Keratinocyte (primary cell): Measurements from ENCODE around the gene STAC. TPM values are rescaled to one million over a fixed set of nuclear protein-coding genes. Genes with fewer than 3 reads are reported as not detected.

ENCODE experiments used
- DNase-seq: peaks from one replicate; pipeline ENCODE4 v3.0.0-alpha.2; 2011; ENCODE audit warnings: low read depth, missing footprints, low spot score
- FAIRE-seq: peaks from 2 replicates; lab custom pipeline; 2011; peaks lifted over from hg19 to GRCh38; lab: Jason Lieb, UNC
- H2AFZ ChIP-seq: 2 replicates; pipeline ENCODE4 v1.6.0; 2012; ENCODE audit warnings: low read length, control low read depth, inconsistent platforms; ENCODE audit not compliant: control insufficient read depth
- H3K27ac ChIP-seq: 2 replicates; pipeline ENCODE4 v1.5.1; 2011; ENCODE audit warnings: low read length; ENCODE audit not compliant: control insufficient read depth, insufficient read depth
- H3K27me3 ChIP-seq: 3 replicates; pipeline ENCODE4 v1.6.0; 2011; ENCODE audit warnings: low read length; ENCODE audit not compliant: control insufficient read depth, insufficient read depth; ENCODE audit errors: extremely low read depth
- H3K36me3 ChIP-seq, 2 experiments: 2 replicates in 1 of 2; 3 replicates in 1 of 2; pipeline ENCODE4 v1.5.1; 2011; ENCODE audit warnings: low read length in 2 of 2, mild to moderate bottlenecking in 1 of 2; ENCODE audit not compliant: control insufficient read depth in 2 of 2, insufficient read depth in 2 of 2; ENCODE audit errors: extremely low read depth in 1 of 2
- H3K4me1 ChIP-seq: 3 replicates; pipeline ENCODE4 v1.5.1; 2011; ENCODE audit warnings: low read length; ENCODE audit not compliant: control insufficient read depth, insufficient read depth; ENCODE audit errors: extremely low read depth
- H3K4me2 ChIP-seq: 3 replicates; pipeline ENCODE4 v1.6.0; 2011; ENCODE audit warnings: low read depth, low read length; ENCODE audit not compliant: control insufficient read depth, insufficient read depth; ENCODE audit errors: extremely low read depth
- H3K4me3 ChIP-seq, 3 experiments: fragments of 200-600 bp in 1 of 3; sonication (generic) in 1 of 3; 2 replicates in 2 of 3; 3 replicates in 1 of 3; pipeline ENCODE4 v1.5.1; 2011 to 2016; ENCODE audit warnings: low read length in 3 of 3, mild to moderate bottlenecking in 3 of 3, control low read depth in 2 of 3, inconsistent platforms in 1 of 3, low read depth in 1 of 3, mixed read lengths in 1 of 3, mixed run types in 1 of 3, moderate library complexity in 1 of 3; ENCODE audit not compliant: control insufficient read depth in 2 of 3, insufficient read depth in 2 of 3; ENCODE audit errors: extremely low read depth in 1 of 3
- H3K79me2 ChIP-seq: 2 replicates; pipeline ENCODE4 v1.6.0; 2012; ENCODE audit warnings: low read length; ENCODE audit not compliant: control insufficient read depth, insufficient read depth
- H3K9ac ChIP-seq: 3 replicates; pipeline ENCODE4 v1.6.0; 2011; ENCODE audit warnings: low read length; ENCODE audit not compliant: control insufficient read depth, insufficient read depth; ENCODE audit errors: extremely low read depth
- H3K9me1 ChIP-seq: 3 replicates; pipeline ENCODE4 v1.6.0; 2011; ENCODE audit warnings: low read length; ENCODE audit not compliant: control insufficient read depth, insufficient read depth; ENCODE audit errors: extremely low read depth
- H3K9me3 ChIP-seq: 2 replicates; pipeline ENCODE4 v1.5.1; 2012; ENCODE audit warnings: low read depth, low read length; ENCODE audit not compliant: control insufficient read depth
- H4K20me1 ChIP-seq: 3 replicates; pipeline ENCODE4 v1.6.0; 2011; ENCODE audit warnings: low read length; ENCODE audit not compliant: control insufficient read depth, insufficient read depth; ENCODE audit errors: extremely low read depth
- CTCF ChIP-seq, 3 experiments: IDR thresholded peaks in 1 of 3; conservative IDR thresholded peaks in 1 of 3; optimal IDR thresholded peaks in 1 of 3; 2 replicates in 2 of 3; 3 replicates in 1 of 3; pipeline versions ENCODE3 to v1.5.1; 2011; ENCODE audit warnings: low read length in 3 of 3, mild to moderate bottlenecking in 3 of 3, moderate library complexity in 2 of 3, control low read depth in 1 of 3, inconsistent platforms in 1 of 3; ENCODE audit not compliant: insufficient read depth in 2 of 3; ENCODE audit errors: extremely low read depth in 1 of 3
- EZH2 ChIP-seq: IDR thresholded peaks from one replicate; pipeline ENCODE4 v1.6.1; 2012; ENCODE audit warnings: inconsistent platforms, mild to moderate bottlenecking, low read length, moderate library complexity
- dilution Hi-C: fragments of 300-500 bp; cut with MboI; formaldehyde crosslinking; loops from one replicate; pipeline ENCODE4 v1.7.0; 2020; ENCODE audit warnings: low sequenced_read_pairs; ENCODE audit not compliant: extremely low pct_ligation_motif_present
- polyA plus RNA-seq, 5 experiments: library from polyadenylated mRNA; depleted of rRNA in 3 of 5; stranded (reverse) in 3 of 5; stranded (forward) in 1 of 5; unstranded in 1 of 5; fragments of >200 nt; gene quantifications; 1 replicate in 1 of 5; 2 replicates in 3 of 5; 3 replicates in 1 of 5; pipeline versions ENCODE4 v1.2.1 to v1.2.3, GENCODE V29; 2011 to 2012; ENCODE audit warnings: missing spikeins in 2 of 5, low read depth in 1 of 5, low replicate concordance in 1 of 5

STAC gene
- polyA plus RNA-seq, 1 donor (not counting 4 experiments of a cell fraction or from before 2014, with no cell fraction given) = 7.9 TPM

GRCh38 chr3:36482880-36483279 is 102.6 kb downstream of the STAC start:
- Histone ChIP-seq H3K4me3 (no peak overlapping the region), H3K9me3 (no peaks in the 10 kb centered on the region), H2AFZ (no peak overlapping the region), H3K36me3 (peaks cover 0 to 2% of the 10 kb centered on the region in 2 experiments), H3K27ac (no peak overlapping the region), H4K20me1 (no peaks in the 10 kb centered on the region), H3K4me1 (no peaks in the 10 kb centered on the region), H3K79me2 (no peaks in the 10 kb centered on the region), H3K27me3 (no peaks in the 10 kb centered on the region), H3K9me1 (no peaks in the 10 kb centered on the region), H3K4me2 (no peak overlapping the region), H3K9ac (no peak overlapping the region)
- FAIRE-seq (no peak), DNase-seq (no peak)
- dilution Hi-C loops = no loop called here
- TF ChIP-seq EZH2 = no peak
- TF ChIP-seq CTCF (optimal IDR thresholded peaks at IDR 0.05 in 1 of 3, IDR thresholded peaks at IDR 0.05 in 1 of 3, conservative IDR thresholded peaks at IDR 0.05 in 1 of 3; ENCODE audit: extremely low read depth in 1 of 3, insufficient read depth in 2 of 3, low read length in 3 of 3) = no peak

GRCh38 chr3:36483709-36484108 is 103.4 kb downstream of the STAC start:
- H3K36me3 ChIP-seq = peaks cover 0 to 2% of the 10 kb centered on the region in 2 experiments
- FAIRE-seq (no peak), DNase-seq (no peak)
- dilution Hi-C loops = no loop called here
- H3K4me1 ChIP-seq = no peaks in the 10 kb centered on the region
- no peak overlapping the region for H3K4me2 ChIP-seq
- no peak overlapping the region for H3K9ac ChIP-seq
- no peaks in the 10 kb centered on the region for H3K79me2 ChIP-seq
- H2AFZ ChIP-seq = no peak overlapping the region
- no peak overlapping the region for H3K4me3 ChIP-seq
- no peaks in the 10 kb centered on the region for H3K9me1 ChIP-seq
- no peaks in the 10 kb centered on the region for H4K20me1 ChIP-seq
- no peak for TF ChIP-seq EZH2
- no peak for TF ChIP-seq CTCF (optimal IDR thresholded peaks at IDR 0.05 in 1 of 3, IDR thresholded peaks at IDR 0.05 in 1 of 3, conservative IDR thresholded peaks at IDR 0.05 in 1 of 3; ENCODE audit: extremely low read depth in 1 of 3, insufficient read depth in 2 of 3, low read length in 3 of 3)
- no peaks in the 10 kb centered on the region for H3K27me3 ChIP-seq
- no peak overlapping the region for H3K27ac ChIP-seq
- H3K9me3 ChIP-seq = no peaks in the 10 kb centered on the region
